Stimulated activated CD4-positive, alpha-beta T cell treated with anti-CD3 and anti-CD28 coated beads, Interleukin-1b, Interleukin-23, amount 100 ng/mL, for 48 hours (primary cell): ENCODE measurements around the gene COL18A1.

Source experiments
- DNase-seq: peaks from one replicate; pipeline ENCODE4 v3.0.0-alpha.2; 2020

The COL18A1 gene

GRCh38 chr21:45481977-45482898 lies 77.3 kb downstream of the COL18A1 start:
- no peak for DNase-seq

DNA sequence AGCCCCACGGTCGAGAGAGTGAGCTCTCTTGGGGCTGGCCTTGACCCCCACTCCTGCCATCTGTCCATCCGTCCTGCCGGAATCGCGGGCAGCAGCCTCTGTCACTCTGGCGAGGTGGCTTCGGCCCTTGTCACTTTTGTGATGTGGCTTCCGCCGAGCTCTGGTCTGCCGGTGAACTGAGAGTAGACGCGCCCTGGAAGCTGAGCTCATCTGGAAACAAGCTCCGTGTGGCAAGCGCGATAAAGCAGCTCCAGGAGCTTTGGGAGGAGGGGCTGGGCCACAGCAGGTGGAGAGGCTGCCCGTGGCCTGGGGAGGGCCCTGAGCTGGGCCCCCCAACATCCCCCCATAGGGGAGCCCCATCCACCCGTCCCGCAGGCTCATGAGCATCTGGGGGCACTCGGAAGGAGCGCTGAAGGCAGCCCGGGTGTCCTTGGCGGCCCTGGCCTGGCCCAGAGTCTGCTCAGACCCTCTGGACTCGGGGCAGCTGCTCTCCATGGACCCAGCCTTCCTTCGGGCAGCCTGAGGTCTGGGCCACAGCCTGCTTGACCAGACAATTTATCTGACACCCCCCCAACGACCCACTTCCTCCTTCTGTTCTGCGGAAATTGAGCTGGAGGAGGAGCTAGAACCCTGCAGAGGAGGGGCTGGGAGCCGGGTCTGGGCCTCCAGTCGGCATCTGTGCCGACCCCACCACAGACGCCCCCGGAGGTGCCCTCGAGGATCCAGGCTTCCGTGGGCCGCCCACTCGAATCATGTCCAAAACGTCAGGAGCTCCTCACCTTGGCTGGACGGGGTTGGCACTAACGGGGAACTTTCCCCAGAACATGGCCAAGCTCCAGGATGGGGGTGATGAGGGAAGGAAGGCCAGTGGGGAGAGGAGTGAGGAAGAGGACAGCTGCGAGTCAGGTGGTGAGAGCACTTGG lies 78.2 kb downstream of the COL18A1 start:
- peak; percentile 54 for DNase-seq

- no peak for DNase-seq
These were observed 79.4 kb downstream of the COL18A1 start for GRCh38 chr21:45484318-45484717.

DNA sequence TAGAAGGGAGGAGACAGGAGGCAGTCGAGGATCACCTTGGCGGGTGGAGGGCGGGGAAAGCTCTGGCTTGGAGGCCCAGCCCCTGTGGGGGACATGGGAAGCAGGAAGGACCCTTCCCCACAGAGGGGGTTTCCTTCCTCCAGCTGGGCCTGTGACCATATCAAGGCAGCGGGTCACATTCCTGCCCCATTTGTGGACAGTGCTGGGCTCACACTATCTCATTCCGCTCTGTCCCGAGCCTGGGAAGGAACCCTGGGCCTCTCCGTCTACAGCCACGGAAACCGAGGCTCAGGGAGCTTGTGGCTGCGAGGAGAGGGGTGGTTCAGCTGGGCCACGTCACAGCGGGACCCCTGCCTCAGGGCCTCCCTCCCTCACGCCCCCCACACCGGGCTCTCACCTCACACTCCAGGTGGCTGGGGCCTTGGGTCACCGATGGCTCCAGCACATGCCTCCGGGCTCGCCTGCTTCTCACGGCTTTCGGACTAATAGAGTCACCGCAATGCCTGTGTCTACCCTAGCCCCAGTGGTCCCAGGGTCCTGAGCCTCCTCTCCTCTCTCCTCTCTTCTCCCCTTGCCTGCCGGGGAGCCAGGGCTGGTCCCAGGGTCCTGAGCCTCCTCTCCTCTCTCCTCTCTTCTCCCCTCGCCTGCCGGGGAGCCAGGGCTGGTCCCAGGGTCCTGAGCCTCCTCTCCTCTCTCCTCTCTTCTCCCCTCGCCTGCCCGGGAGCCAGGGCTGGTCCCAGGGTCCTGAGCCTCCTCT lies 80.9 kb downstream of the COL18A1 start:
- DNase-seq: no peak

DNA sequence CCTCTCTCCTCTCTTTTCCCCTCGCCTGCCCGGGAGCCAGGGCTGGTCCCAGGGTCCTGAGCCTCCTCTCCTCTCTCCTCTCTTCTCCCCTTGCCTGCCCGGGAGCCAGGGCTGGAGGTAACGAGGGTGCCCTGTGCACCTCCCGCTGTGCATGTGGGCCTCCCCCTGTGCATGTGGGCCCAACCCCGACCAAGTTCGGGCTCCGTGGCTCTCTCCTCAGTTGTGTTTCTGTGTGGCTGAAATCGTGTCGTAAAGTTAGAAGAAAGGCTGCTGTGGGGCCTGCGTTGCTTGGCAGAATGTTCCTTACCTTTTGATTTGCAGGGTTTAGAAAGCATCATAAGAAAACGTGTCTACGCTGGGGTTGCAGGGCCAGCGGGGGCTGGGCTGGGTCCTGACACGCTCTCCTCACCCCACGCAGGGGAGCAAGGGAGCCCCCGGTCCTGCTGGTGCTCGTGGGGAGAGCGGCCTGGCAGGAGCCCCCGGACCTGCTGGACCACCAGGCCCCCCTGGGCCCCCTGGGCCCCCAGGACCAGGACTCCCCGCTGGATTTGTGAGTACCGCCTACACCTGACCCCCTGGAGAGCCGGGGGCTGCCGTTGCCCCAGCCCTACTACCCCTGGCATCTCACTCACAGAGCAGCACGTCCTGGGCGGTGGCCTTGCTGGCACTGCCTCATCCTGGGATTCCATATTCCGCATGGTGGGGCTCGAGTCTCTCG lies 81.6 kb downstream of the COL18A1 start:
- DNase-seq: no peak

- no peak for DNase-seq
These were observed 82.3 kb downstream of the COL18A1 start for GRCh38 chr21:45487161-45487806.

DNA sequence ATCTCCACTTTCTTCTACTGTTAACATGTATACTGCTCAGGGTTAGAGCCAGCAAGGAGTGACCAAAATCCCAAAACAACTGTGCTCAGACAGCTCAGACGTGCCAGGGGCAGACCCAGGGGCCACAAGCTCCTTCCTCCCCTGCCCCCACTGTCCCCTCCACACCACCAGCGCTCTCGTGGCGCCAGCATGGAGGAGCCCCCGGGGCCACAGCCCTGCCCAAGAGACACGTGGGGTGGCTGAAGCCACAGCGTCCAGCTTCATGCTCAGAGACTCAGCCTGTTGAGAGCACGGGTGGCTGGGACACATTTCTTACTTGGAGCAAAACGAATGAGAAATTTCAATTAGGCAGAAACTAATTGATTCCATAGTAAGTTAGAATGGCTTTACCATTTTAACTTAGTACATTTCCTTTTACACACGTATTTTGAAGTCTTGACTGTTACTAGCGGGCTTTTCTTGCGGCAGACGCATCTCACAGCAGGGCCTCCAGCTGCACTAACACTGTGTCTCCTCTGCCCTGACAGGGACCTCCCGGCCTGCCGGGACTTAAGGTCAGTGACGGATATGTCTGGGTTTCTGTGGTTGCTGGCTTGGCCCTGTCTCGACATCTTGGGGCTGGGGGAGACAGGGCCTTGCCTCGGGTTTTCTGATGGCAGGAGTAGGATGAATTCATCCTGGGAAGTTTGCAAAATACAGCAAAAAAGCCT lies 83.1 kb downstream of the COL18A1 start:
- DNase-seq: no peak

GRCh38 chr21:45488931-45489721 lies 84.2 kb downstream of the COL18A1 start:
- DNase-seq: no peak

DNA sequence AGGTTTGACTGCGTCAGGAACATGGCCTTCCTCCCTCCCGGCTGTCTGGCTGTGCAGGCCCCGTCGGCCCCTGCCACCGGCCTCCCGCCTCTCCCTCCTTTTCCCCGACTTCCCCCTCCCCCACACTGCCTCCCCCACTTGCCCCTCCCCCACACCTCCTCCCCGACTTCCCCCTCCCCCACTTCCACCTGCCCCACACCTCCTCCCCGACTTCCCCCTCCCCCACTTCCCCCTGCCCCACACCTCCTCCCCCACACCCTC lies 84.7 kb downstream of the COL18A1 start:
- DNase-seq: no peak

DNA sequence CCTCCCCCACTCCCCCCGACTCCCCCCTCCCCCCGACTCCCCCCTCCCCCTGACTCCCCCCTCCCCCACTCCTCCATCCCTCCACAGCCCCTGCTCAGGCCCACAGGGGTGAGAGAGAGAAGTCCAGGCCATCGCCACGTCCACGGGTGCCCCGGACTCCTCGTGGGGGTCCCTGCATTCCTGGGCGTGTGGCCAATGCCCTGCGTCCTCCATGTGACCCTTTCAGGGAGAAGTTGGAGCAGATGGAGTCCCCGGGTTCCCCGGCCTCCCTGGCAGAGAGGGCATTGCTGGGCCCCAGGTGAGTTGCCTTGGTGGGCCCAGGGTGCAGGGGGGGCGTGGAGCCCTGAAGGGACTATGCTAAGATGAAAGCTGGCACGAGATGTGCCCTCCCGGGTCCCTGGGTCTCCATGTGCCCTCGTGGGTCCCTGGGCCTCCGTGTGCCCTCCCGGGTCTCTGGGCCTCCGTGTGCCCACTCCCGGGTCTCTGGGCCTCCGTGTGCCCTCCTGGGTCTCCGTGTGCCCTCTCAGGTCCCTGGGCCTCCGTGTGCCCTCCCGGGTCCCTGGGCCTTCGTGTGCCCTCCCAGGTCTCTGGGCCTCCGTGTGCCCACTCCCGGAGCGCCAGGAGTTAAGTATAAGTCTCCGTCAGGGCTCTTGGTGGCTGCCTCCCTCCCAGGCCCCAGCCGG lies 85.2 kb downstream of the COL18A1 start:
- DNase-seq: no peak

- DNase-seq: no peak
These were observed 86.1 kb downstream of the COL18A1 start for GRCh38 chr21:45491056-45491455.

- DNase-seq: no peak
These were observed 86.7 kb downstream of the COL18A1 start for GRCh38 chr21:45491623-45492022.

DNA sequence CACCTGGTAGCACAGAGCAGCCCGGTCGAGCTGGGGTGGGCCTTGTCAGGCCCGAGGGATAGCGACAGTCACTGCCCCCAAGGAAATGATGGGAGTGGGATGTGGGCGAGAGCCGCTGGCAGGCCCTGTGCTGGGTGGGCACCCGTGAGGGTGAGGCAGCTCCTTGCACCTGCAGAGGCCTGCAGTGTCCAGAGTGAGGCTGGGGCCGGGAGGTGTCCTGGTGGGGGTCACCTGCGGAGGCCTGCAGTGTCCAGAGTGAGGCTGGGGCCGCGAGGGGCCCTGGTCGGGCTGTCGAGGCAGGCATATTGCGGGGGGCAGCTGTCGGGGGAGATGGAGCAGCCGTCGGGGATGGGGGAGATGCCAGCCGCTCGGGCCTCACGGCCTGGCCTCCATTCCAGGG lies 87.8 kb downstream of the COL18A1 start:
- no peak for DNase-seq

- no peak for DNase-seq
These were observed 88.5 kb downstream of the COL18A1 start for GRCh38 chr21:45493401-45494001.

GRCh38 chr21:45494135-45494850 lies 89.3 kb downstream of the COL18A1 start:
- no peak for DNase-seq

DNA sequence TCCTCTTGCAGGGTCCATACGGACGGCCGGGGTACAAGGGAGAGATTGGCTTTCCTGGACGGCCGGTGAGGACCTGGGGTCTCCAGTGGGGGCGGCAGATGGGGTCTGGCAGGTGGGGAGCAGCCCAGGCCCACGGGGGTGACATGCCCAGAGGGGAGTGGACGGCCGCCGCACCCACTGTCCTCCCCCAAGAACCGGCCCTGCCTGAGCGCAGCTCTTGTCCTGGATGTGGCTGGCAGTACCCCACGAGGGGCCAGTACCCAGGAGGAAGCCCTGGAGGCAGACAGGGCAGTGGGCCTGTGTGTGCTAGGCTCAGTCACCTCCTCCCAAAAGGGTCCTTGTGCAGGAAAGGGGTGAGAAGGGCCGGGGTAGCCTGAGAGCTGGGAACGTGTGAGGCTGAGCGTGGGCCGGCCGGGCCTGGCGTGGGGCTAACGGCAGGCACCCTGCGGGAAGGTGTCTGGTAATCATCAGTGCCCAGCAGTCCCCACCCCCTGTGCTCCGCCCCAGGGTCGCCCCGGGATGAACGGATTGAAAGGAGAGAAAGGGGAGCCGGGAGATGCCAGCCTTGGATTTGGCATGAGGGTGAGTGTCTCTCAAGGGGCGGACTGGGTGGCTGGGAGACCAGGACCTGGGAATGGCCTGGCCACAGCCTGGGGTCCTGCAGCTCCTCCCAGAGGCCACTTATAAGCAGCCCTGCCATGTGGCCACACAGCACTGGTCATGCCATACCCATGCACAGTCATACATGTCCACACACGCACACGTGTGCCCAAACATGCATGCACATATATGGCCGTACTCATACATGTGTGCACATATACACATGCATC lies 90.1 kb downstream of the COL18A1 start:
- no peak for DNase-seq

GRCh38 chr21:45496151-45496967 lies 91.4 kb downstream of the COL18A1 start:
- DNase-seq: no peak
